Activated CD8-positive, alpha-beta memory T cell treated with anti-CD3 and anti-CD28 coated beads for 36 hours (primary cell): ENCODE results near the gene BRIX1. TPM values are rescaled to one million over a fixed set of nuclear protein-coding genes. Genes with fewer than 3 reads are reported as not detected.

Source experiments
- CTCF ChIA-PET: fragments of 350-600 bp; sonication (Branson Sonifier 250); formaldehyde crosslinking; loops from one replicate; lab custom pipeline; 2021; ENCODE audit warnings: antibody characterized with exemption; lab: Charles Lee
- POLR2A ChIA-PET: fragments of 350-600 bp; sonication (Branson Sonifier 250); formaldehyde crosslinking; loops from one replicate; lab custom pipeline; 2021; ENCODE audit warnings: antibody characterized with exemption; lab: Charles Lee
- total RNA-seq, 2 experiments: library from RNA; stranded (reverse); gene quantifications; one replicate each; pipeline ENCODE4 v1.2.3, GENCODE V29; 2021

The BRIX1 gene
- total RNA-seq, 2 experiments from 2014 or later: 106 to 111 TPM

DNA sequence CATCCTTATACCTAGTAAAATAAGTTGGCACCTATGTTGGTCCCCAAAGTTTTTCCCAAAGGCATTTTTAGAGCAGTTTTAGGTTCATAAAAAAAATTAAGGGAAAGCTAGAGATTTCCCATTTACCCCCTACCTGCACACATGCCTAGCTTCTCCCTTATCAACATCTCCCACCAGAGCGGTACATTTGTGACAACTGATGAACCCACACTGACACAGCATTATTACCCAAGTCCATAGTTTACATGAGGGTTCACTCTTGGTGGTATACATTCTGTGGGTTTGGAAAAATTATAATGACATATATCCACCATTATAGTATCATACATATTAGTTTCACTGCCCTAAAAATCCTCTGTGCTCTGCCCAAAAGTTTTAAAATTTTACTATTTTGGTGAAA lies 12.3 kb upstream of the BRIX1 start:
- POLR2A ChIA-PET: interaction anchor here (0.7 kb wide), 1 partner anchor 100 kb away, joined by 3 read pairs; no protein-coding TSS in a partner anchor

GRCh38 chr5:34905564-34905963 lies 9.9 kb upstream of the BRIX1 start:
- ChIA-PET CTCF (no interaction called here), POLR2A (no interaction called here)

More for the DNA sequence above, 12.3 kb upstream of the BRIX1 start:
- CTCF ChIA-PET: interaction anchor here (1.7 to 2.3 kb wide), 2 partner anchors 380 to 417 kb away, joined by 4 to 6 read pairs; no protein-coding TSS in a partner anchor

DNA sequence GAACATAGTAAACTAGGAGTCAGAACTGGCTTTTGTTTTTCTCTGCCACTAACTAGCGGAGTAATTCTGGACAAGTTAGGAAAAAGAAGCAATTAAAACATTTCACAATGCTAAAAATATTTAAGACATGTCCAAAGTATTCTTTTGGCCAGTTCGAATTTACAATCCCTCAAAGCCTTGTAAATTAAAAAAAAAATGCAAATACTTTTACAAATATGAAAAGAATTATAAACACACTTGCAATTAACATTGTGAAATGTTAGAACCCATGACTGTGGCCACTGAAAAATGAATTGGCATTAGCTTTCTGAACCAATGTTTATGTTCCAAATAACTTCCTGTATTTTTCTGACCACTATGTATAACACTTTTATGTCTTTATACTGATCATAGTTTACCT lies 2.4 kb upstream of the BRIX1 start:
- ChIA-PET POLR2A (no interaction called here), CTCF (no interaction called here)

GRCh38 chr5:34914671-34915138 lies 806 bp upstream of the BRIX1 start:
- POLR2A ChIA-PET: interaction anchor here (5.1 kb wide), 1 partner anchor 15 kb away, joined by 73 read pairs; the partner anchor contains the start of gene DNAJC21
- CTCF ChIA-PET: interaction anchor here (1.0 to 1.9 kb wide), 3 partner anchors 9 to 18 kb away, joined by 3 to 15 read pairs (median 4); partner anchors contain the start of gene DNAJC21

DNA sequence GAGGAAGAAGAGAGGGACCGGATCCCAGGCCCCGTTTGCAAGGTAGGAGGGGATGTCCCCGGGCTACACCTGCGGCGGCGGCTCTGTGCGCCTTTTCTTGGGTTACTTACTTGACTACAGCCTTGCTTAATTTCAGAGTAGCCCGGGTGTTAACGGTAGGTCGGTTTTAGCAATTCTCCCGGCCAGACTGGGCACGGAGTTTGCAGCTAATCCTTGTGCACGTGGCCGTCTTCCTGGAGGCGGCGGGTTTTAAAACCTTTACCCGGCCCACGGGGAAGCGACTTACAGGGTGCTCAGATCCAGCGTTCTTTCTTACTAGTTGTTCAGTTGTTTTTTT lies 313 bp downstream of the BRIX1 start:
- ChIA-PET CTCF (interaction anchor here (0.7 to 1.9 kb wide), 2 partner anchors 13 to 467 kb away, joined by 4 to 15 read pairs; partner anchors contain the start of gene DNAJC21), POLR2A (interaction anchor here (1.2 to 5.1 kb wide), 3 partner anchors 8 to 14 kb away, joined by 3 to 73 read pairs (median 6); partner anchors contain the start of gene DNAJC21)

- POLR2A ChIA-PET: interaction anchor here (1.2 to 5.1 kb wide), 2 partner anchors 10 to 13 kb away, joined by 3 to 73 read pairs; partner anchors contain the start of gene DNAJC21
These were observed 1.0 kb downstream of the BRIX1 start for GRCh38 chr5:34916518-34916917.

DNA sequence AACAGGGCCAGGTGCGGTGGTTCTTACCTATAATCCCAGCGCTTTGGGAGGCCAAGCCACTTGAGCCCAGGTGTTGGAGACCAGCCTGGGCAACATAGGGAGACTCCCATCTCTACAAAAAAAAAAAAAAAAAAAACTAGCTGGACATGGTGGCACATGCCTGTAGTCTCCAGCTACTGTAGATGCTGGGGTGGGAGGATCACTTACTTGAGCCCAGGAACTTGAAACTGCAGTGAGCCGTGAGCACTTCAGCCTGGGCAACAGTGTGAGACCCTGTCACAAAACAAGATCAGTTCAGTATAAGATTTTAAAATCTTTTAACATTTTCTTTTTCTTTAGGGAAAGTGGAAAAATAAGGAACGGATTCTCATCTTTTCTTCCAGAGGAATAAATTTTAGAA lies 2.5 kb downstream of the BRIX1 start:
- POLR2A ChIA-PET: interaction anchor here (5.1 kb wide), 1 partner anchor 12 kb away, joined by 73 read pairs; the partner anchor contains the start of gene DNAJC21
- CTCF ChIA-PET: interaction anchor here (0.6 to 1.4 kb wide), 2 partner anchors 10 to 12 kb away, joined by 4 read pairs; no protein-coding TSS in a partner anchor

More at GRCh38 chr5:34916518-34916917, 1.0 kb downstream of the BRIX1 start:
- CTCF ChIA-PET: interaction anchor here (0.7 to 1.4 kb wide), 3 partner anchors 13 to 1010 kb away, joined by 3 to 4 read pairs (median 4); no protein-coding TSS in a partner anchor

- CTCF ChIA-PET: interaction anchor here (0.7 kb wide), 2 partner anchors 412 to 1734 kb away, joined by 3 to 4 read pairs; no protein-coding TSS in a partner anchor
- POLR2A ChIA-PET: no interaction called here
These were observed 3.6 kb downstream of the BRIX1 start for GRCh38 chr5:34919077-34919476.

DNA sequence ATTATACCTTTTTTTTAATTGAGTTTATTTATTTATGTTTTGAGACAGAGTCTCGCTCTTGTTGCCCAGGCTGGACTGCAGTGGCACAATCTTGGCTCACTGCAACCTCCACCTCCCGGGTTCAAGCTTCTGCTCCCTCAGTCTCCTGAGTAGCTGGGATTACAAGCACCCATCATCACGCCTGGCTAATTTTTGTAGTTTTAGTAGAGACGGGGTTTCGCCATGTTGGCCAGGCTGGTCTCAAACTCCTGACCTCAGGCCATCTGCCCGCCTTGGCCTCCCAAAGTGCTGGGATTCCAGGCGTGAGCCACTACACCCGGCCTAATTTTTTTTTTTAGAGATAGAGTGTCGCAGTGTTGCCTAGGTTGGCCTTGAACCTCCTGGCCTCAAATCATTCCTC lies 7.7 kb downstream of the BRIX1 start:
- ChIA-PET CTCF (interaction anchor here (1.1 kb wide), 1 partner anchor 85 kb away, joined by 3 read pairs; no protein-coding TSS in a partner anchor), POLR2A (interaction anchor here (1.2 kb wide), 1 partner anchor 8 kb away, joined by 6 read pairs; the partner anchor contains the start of genes BRIX1 and RAD1)

GRCh38 chr5:34923694-34924461 lies 8.4 kb downstream of the BRIX1 start:
- POLR2A ChIA-PET: interaction anchor here (0.6 to 1.2 kb wide), 2 partner anchors 8 to 28 kb away, joined by 3 to 6 read pairs; partner anchors contain the start of genes BRIX1 and RAD1
- CTCF ChIA-PET: interaction anchor here (0.8 to 1.1 kb wide), 2 partner anchors 9 to 86 kb away, joined by 3 read pairs; partner anchors contain the start of genes BRIX1 and RAD1

DNA sequence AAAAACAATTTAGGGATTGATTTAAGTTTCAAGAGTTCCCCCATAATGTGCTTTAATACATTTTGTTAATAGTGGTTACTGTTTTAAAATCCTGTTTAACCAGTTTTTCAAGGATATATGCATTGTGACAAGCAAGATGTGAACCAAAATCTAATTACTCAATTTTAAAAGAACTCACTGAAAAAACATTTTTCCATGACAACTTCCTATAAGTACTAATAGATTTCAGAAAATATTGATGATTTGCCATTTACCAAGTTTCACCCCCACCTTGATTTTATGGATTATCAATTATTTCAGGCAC lies 8.9 kb downstream of the BRIX1 start:
- CTCF ChIA-PET: interaction anchor here (0.8 kb wide), 1 partner anchor 9 kb away, joined by 3 read pairs; the partner anchor contains the start of genes BRIX1 and RAD1
- POLR2A ChIA-PET: interaction anchor here (0.6 to 1.2 kb wide), 2 partner anchors 9 to 27 kb away, joined by 3 to 6 read pairs; partner anchors contain the start of genes BRIX1 and RAD1

GRCh38 chr5:34926318-34926888 lies 10.9 kb downstream of the BRIX1 start:
- CTCF ChIA-PET: no interaction called here

GRCh38 chr5:34927785-34928184 lies 12.3 kb downstream of the BRIX1 start:
- CTCF ChIA-PET: no interaction called here
- POLR2A ChIA-PET: interaction anchor here (4.2 kb wide), 1 partner anchor 12 kb away, joined by 73 read pairs; the partner anchor contains the start of genes BRIX1 and RAD1

More at GRCh38 chr5:34926318-34926888, 10.9 kb downstream of the BRIX1 start:
- POLR2A ChIA-PET: interaction anchor here (1.1 kb wide), 1 partner anchor 11 kb away, joined by 3 read pairs; the partner anchor contains the start of genes BRIX1 and RAD1

GRCh38 chr5:34928267-34928666 lies 12.8 kb downstream of the BRIX1 start:
- CTCF ChIA-PET: interaction anchor here (1.9 kb wide), 1 partner anchor 13 kb away, joined by 15 read pairs; the partner anchor contains the start of genes BRIX1 and RAD1
- POLR2A ChIA-PET: interaction anchor here (4.2 kb wide), 1 partner anchor 12 kb away, joined by 73 read pairs; the partner anchor contains the start of genes BRIX1 and RAD1

DNA sequence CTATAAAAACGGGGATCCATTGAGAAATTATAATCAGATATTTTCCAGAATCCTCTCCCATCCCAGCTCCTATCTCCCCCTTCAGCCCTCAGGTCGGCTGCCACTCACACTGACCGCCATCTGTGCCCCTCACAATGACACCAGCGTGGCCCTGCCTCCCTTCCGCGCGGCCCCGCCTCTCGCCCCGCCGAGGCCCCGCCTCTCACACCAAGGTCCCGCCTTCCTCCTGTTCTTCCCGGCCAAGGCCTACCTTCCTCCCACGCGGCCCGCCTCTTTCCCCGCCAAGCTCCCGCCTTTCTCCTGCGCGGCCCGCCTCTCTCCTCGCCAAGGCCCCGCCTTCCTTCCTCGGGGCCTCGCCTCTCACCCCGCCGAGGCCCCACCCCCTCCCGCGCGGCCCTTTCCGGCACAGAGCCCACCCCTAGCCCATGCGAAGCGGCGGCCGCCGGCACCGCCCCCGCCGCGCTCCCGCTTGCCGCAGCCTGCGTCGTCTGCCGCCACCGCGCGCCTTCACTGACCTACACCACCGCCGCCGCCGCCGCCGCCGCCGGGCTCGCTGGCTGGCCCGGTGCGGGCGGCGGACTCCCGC lies 13.7 kb downstream of the BRIX1 start, which contains the start of gene DNAJC21:
TSS of gene DNAJC21 (plus strand) at position 426 of the 586 bp plus-strand sequence. CDS start 261 bp downstream, outside the sequence.
- ChIA-PET CTCF (interaction anchor here (1.0 to 1.9 kb wide), 2 partner anchors 9 to 14 kb away, joined by 3 to 15 read pairs; partner anchors contain the start of genes BRIX1 and RAD1), POLR2A (interaction anchor here (0.5 to 4.2 kb wide), 4 partner anchors 11 to 1223 kb away, joined by 3 to 73 read pairs (median 8); partner anchors contain the start of genes BRIX1, LMBRD2, RAD1 and SKP2)

DNA sequence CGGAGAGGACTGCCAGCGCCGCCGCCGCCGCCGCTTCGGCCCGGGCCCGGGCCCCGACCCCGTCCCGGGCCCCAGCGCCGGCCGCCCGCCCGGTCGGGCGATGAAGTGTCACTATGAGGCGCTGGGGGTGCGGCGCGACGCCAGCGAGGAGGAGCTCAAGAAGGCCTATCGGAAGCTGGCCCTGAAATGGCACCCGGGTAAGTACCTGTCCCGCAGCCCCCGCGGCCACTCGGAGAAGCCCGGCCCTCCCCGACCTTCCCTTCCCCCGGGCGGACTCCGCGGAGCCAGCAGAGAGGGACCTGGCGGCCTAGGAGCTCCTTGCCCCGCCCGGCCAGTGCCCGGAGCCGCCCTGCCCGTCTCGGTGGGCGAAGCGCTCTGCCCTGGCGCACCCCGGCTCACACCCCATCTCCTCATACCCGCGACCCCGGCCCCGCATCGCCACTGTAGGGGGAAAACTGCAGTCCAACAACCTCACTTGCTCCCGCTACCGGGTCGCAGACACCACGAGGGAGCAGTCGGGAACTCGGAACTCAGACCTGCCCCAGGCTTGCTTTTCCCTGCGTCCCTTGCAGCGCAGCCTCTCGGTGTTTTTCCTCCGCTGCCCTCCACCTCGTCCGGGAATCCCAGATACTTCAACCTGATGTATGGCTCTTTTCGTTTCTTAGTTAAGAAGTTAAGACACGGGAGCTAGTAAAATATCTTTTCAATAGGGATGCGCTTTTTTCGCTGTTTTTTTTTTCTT lies 14.4 kb downstream of the BRIX1 start:
- CTCF ChIA-PET: interaction anchor here (0.8 to 1.9 kb wide), 3 partner anchors 9 to 15 kb away, joined by 3 to 15 read pairs (median 4); partner anchors contain the start of genes BRIX1 and RAD1
- POLR2A ChIA-PET: interaction anchor here (0.5 to 4.2 kb wide), 5 partner anchors 11 to 1222 kb away, joined by 3 to 73 read pairs (median 4); partner anchors contain the start of genes BRIX1, LMBRD2, RAD1 and SKP2

DNA sequence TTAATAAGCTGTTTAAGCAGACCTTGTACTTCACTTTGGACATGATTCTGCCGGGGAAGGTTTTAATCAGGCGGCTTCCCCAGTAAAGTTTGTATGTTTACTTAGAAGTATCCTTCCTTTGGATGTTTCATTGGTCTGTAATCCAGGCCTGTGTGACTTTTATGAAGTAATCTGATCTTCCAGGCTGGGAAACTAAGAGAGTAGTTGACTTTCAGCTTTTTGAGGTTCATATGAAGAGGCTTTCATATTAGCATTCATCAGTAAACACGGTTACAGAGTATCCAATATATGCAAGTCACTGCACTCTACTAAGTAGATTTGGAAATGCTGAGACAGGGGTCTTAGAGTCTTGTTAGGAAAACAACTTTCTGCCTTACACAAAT lies 14.9 kb downstream of the BRIX1 start:
- ChIA-PET POLR2A (interaction anchor here (0.8 to 4.2 kb wide), 2 partner anchors 14 to 18 kb away, joined by 3 to 73 read pairs; partner anchors contain the start of genes BRIX1 and RAD1), CTCF (interaction anchor here (0.8 to 1.0 kb wide), 2 partner anchors 8 to 13 kb away, joined by 3 to 4 read pairs; no protein-coding TSS in a partner anchor)
